ENCODE results near the gene TSPAN10.

The TSPAN10 gene

DNA sequence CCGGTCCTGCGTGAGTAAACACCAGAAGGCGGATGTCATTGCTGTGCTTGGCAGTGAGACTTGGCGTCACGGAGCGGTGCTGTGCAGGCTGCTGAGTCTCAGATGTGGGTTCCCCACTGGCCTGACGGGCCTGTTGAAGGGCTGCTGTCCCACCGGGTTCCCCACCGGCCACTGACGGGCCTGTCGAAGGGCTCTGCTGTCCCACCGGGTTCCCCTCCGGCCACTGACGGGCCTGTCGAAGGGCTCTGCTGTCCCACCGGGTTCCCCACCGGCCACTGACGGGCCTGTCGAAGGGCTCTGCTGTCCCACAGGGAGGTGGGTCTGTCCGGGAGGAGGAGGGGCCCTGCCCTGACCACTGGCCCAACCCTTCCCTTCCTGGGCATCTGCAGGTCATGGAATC is 49.6 kb downstream of the TSPAN10 start:
- no peak for DNase-seq (ENCODE audit: extremely low read depth in 1 of 2, low read depth in 1 of 2)

DNA sequence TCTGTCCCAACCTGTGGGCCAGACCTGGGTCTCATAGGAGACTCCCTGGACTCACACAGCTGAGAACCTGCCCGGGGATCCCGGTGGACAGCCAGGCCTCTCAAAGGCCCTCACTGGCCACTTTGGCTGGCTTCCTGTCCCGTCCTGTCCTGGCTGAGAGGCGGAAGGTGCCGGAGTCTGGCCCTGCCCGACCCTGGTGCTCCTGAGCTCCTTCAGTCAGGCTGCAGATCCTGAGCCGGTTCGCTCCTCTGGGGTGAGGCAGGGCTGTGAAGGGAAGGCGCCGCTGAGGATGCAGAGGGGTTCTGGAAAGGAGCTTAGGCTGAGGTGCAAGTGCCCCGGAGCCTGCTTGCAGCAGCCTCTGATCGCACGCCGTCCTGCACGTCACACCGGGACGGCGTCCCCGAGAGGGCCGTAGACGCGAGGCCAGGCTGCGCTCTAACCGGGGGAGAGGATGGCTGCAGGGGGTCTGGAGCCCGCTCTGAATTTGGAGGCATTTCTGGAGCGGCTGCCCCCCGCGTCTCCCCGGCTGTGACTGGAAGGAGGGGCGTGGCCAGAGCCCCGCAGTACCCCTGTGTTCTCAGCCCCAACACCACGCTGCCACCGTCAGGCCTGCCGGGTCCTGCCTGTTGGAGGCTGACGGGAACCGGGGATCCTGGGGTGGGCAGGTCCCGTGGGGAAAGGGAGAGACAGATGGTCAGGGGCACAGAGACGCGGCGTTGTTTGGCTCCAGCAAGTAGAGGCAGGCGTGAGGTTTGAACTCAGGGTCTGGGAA is 51.0 kb downstream of the TSPAN10 start:
- no peak for DNase-seq (ENCODE audit: extremely low read depth in 1 of 2, low read depth in 1 of 2)

DNA sequence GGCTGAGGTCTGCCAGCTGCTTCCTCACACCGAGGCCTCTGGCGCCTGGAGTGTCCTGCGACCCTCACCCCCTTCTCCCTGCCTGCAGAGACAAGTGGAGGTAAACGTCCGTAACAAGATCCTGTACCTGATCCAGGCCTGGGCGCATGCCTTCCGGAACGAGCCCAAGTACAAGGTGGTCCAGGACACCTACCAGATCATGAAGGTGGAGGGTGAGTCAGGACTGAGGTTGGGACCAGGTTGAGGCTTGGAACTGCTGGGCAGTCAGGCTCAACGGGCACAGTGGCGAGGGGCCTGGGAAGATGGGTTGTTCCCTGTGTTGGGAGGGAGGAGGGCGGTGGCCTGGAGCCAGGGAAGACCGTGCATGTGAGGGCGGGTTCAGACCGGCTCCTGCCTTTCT is 51.6 kb downstream of the TSPAN10 start:
- no peak for DNase-seq (ENCODE audit: extremely low read depth in 1 of 2, low read depth in 1 of 2)

DNA sequence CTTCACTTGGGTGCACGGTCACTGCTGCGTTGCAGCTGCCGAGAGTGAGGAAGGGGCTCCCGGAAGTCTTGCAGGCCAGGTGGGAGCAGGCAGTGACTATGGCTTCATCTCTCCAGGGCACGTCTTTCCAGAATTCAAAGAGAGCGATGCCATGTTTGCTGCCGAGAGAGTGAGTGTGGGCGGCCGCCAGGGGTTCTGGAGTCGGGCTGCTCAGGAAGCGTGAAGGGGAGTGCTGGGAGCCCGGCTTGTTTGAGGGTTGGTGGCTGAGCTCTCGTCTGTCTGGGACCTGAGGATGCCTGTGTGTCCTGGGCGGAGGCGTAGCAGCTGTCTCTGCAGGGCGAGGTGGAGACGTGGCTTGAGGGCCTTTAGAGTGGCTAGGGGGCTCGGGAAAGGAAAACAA is 53.1 kb downstream of the TSPAN10 start:
- no peak for DNase-seq (ENCODE audit: extremely low read depth in 1 of 2, low read depth in 1 of 2)

DNA sequence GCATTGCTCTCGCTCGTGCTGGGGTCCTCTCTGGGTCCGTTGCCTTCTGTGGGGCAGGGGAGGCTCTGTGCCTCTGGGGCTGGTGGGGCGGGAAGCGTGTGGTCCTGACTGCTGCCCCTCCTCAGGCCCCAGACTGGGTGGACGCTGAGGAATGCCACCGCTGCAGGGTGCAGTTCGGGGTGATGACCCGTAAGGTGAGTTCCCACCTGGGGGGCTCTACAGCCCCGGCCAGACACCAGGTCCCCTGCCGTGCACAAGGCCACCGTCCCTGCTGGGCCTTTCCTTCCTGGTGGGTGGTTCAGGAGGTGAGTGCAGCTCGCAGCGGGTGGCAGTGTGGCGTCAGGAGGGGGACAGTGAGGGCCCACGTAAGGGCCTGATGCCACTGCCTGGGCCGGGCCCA is 53.6 kb downstream of the TSPAN10 start:
- DNase-seq (ENCODE audit: extremely low read depth in 1 of 2, low read depth in 1 of 2): no peak

DNA sequence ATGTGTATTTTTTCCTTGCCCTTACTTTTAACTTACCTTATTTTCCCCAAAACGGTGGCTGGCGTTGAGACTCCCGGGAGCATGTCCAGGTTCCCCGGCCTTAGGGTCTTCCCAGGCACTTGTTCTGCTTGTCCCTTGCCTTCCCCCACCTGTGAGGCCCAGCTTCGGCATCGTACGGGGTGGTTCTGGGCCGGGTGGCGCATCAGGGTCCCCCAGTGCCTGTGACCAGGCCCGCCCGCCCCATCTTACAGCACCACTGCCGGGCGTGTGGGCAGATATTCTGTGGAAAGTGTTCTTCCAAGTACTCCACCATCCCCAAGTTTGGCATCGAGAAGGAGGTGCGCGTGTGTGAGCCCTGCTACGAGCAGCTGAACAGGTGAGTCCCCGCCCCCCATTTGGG is 54.2 kb downstream of the TSPAN10 start:
- DNase-seq (ENCODE audit: extremely low read depth in 1 of 2, low read depth in 1 of 2): no peak

DNA sequence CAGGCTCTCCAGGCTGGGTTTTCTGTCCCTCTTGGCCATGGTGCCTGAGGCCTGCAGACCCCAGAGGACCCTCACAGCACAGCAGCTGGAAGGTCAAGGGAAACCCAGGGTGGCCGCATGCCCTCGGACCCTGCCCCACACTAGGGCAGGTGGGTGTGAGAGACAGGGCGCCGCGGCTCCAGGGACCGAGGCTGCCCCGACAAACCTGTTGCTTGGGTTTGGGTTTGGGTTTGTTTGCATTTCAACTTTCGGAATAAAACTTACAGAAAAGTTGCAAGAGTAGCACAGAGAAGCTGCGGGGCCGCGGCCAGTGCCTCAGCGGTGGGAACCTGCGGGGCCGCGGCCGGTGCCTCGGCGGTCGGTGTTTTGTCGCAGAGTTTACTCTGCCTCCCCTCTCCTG is 54.6 kb downstream of the TSPAN10 start:
- DNase-seq (ENCODE audit: extremely low read depth in 1 of 2, low read depth in 1 of 2): no peak

DNA sequence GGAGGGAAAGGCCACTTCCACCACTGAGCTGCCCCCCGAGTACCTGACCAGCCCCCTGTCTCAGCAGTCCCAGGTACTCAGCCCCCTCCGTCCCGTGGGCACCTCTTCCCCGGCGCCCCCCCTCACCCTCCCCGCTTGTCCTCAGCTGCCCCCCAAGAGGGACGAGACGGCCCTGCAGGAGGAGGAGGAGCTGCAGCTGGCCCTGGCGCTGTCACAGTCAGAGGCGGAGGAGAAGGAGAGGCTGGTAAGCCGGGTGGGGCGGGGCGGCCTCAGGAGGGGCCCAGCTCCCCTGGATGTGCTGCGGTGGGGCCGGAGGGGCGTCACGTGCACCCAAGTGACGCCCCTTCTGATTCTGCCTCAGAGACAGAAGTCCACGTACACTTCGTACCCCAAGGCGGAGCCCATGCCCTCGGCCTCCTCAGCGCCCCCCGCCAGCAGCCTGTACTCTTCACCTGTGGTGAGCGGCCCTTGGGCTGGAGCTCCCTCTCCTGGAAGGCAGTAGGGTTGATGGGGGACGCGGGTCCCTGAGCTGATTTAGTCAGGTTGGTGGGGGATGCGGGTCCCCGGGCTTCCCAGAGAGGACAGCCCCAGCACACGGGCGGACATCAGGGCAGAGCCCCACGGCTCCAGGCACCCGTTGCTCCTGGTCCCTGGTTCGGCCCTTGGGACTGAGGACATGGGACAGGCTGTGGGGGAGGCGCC is 56.7 kb downstream of the TSPAN10 start:
- no peak for DNase-seq (ENCODE audit: extremely low read depth in 1 of 2, low read depth in 1 of 2)

DNA sequence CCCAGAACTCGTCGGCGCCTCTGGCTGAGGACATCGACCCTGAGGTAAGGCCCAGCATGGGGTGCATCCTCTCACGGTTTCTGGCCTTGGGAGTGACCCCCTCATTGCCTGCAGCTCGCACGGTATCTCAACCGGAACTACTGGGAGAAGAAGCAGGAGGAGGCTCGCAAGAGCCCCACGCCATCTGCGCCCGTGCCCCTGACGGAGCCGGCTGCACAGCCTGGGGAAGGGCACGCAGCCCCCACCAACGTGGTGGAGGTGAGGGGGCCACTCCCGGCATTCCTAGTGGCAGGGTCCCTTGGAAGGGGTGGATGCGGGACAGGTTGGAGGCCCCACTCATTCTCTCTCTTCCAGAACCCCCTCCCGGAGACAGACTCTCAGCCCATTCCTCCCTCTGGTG is 57.8 kb downstream of the TSPAN10 start:
- DNase-seq (ENCODE audit: extremely low read depth in 1 of 2, low read depth in 1 of 2): no peak

DNA sequence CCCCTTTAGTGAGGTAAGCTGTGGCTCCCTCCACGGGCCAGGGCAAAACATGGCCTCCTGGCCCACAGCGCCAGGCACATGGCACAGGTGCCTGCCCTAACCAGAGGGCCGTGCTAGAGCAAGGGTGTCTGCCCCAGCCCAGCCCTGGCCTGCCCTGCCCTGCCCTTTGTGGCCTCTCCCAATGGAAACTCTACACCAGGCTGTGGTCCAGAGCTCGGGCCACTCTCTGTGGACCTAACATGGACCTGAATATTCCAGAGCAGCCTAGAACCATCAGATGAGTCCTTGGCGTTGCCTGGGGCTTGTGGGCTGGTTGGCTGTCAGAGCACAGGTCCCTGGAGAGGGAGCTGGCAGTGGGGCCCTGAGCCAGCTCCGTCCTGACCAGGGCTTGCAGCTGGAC is 58.2 kb downstream of the TSPAN10 start:
- DNase-seq (ENCODE audit: extremely low read depth in 1 of 2, low read depth in 1 of 2): no peak

DNA sequence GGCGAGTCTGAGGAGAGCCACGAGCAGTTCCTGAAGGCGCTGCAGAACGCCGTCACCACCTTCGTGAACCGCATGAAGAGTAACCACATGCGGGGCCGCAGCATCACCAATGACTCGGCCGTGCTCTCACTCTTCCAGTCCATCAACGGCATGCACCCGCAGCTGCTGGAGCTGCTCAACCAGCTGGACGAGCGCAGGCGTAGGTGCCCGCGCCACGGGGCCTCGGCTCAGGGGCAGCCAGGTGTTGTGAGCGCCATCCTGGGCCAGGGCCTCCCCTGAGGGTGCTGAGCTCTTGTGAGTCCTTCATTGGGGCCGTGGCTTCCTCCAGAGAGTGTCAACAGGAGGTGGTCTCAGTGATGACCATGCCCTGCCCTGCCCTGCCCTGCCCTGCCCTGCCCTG is 58.8 kb downstream of the TSPAN10 start:
- no peak for DNase-seq (ENCODE audit: extremely low read depth in 1 of 2, low read depth in 1 of 2)

DNA sequence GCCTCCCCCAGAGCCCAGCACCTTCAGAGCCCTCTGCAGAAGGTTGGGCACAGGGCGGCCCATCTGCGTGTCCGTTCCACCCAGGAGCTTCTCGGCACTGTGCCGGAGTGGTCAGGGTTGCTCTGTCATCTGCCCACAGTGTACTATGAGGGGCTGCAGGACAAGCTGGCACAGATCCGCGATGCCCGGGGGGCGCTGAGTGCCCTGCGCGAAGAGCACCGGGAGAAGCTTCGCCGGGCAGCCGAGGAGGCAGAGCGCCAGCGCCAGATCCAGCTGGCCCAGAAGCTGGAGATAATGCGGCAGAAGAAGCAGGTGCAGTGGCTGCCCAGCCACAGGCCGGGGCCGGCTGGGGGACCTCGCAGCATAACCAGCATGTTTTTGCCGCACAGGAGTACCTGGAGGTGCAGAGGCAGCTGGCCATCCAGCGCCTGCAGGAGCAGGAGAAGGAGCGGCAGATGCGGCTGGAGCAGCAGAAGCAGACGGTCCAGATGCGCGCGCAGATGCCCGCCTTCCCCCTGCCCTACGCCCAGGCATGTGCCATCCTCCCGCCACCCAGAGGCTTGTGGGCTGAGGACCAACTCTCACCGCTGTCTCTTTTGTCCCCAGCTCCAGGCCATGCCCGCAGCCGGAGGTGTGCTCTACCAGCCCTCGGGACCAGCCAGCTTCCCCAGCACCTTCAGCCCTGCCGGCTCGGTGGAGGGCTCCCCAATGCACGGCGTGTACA is 59.4 kb downstream of the TSPAN10 start:
- DNase-seq (ENCODE audit: extremely low read depth in 1 of 2, low read depth in 1 of 2): no peak

DNA sequence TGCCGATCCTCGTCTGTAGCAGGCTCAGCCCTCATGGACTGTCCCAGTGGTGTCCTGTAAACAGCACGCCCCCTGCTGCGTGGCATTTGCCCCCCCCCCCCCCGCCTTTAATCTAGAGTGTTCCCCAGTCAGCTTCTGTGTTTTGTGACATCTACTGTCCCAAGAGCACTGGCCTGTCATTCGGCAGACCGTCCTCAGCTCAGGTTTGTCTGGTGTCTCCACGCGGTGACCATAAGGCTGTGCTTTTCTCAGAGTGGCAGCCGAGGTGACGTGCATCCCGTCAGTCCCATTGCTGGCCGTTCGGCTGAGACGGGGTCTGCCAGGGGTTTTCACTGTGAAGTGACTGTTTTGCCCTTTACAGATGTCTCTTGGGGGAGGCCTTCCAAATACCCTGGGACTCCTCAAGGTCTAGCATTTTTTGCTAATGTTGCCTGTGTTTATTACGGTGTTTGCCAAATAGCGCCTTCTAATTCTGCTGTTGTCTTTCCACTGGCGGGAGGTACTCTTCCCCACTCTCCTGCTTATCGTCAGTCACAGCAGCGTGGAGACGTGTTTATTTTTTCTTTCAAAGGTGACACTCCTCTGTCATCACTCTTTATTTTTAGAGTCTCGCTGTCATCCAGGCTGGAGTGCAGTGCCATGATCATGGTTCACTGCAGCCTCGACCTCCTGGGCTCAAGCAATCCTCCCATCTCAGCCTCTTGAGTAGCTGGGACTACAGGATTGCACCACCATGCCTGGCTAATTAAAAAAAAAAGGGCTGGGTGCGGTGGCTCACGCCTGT is 60.5 kb downstream of the TSPAN10 start:
- no peak for DNase-seq (ENCODE audit: extremely low read depth in 1 of 2, low read depth in 1 of 2)
